Ovary (tissue), 9 donors: Measurements from ENCODE around the gene ANGEL1. TPM values are rescaled to one million over a fixed set of nuclear protein-coding genes. Genes with fewer than 3 reads are reported as not detected.
A peak's percentile ranks its signal among the peaks of the same experiment; 100 is the strongest.

ENCODE experiments used
- DNase-seq, 5 donors: peaks; one replicate each; pipeline ENCODE4 v3.0.0-alpha.2; 2019 to 2020
- H3K27ac ChIP-seq, 2 donors: fragments of 200-600 bp; one replicate each; pipeline versions ENCODE4 v1.5.1 to v1.8.0; 2019 to 2022
- H3K27me3 ChIP-seq: fragments of 200-600 bp; one replicate; pipeline ENCODE4 v1.8.0; 2022
- H3K36me3 ChIP-seq: fragments of 200-600 bp; sonication (generic); one replicate; pipeline ENCODE4 v1.5.1; 2019
- H3K4me1 ChIP-seq: one replicate; pipeline ENCODE4 v1.8.1; 2013; ENCODE audit warnings: mild to moderate bottlenecking, moderate library complexity; ENCODE audit not compliant: insufficient read depth
- H3K4me3 ChIP-seq: fragments of 200-600 bp; sonication (generic); one replicate; pipeline ENCODE4 v1.5.1; 2017
- H3K9me3 ChIP-seq, 2 donors: fragments of 200-600 bp in 1 of 2; sonication (generic) in 1 of 2; one replicate each; pipeline versions ENCODE4 v1.5.1 to v1.8.1; 2013 to 2019; ENCODE audit warnings: mild to moderate bottlenecking in 1 of 2, moderate library complexity in 1 of 2
- CTCF ChIP-seq, 3 donors: fragments of 450-650 bp in 2 of 3; fragments of 200-600 bp in 1 of 3; IDR thresholded peaks; one replicate each; pipeline versions ENCODE4 v1.5.1 to v1.8.0; 2016 to 2022; ENCODE audit warnings: antibody characterized with exemption in 3 of 3, mild to moderate bottlenecking in 1 of 3
- EP300 ChIP-seq: sonication (generic); formaldehyde crosslinking; IDR thresholded peaks from one replicate; pipeline ENCODE4 v1.6.1; 2017; ENCODE audit warnings: antibody characterized with exemption
- POLR2A ChIP-seq: fragments of 450-650 bp; IDR thresholded peaks from one replicate; pipeline ENCODE4 v1.6.1; 2017; ENCODE audit warnings: antibody characterized with exemption, mild to moderate bottlenecking, moderate library complexity
- WGBS, 3 donors: extraction: QIAGEN DNeasy Blood & Tissue Kit in 1 of 3; methylation state at CpG; one replicate each; pipeline versions ENCODE4 v1.1.5 to v1.1.7; 2013 to 2017; 5-methylcytosine and 5-hydroxymethylcytosine counted together
- intact Hi-C, 4 donors: fragments of 100-400 bp; cut with DNase I; formaldehyde crosslinking; loops; one replicate each; pipeline versions ENCODE4 v1.11.0 to v1.15.1; 2022 to 2023
- polyA plus RNA-seq, 2 donors: library from polyadenylated mRNA; stranded (reverse); fragments of 200-250 nt in 1 of 2; fragments of 350-450 nt in 1 of 2; fragmentation: Illumina TruSeq in 1 of 2; extraction: RNeasy Lipid Tissue Mini Kit (QIAGEN cat#74804) in 1 of 2; gene quantifications; one replicate each; pipeline ENCODE4 v1.2.3, GENCODE V29; 2013 to 2014
- total RNA-seq, 7 donors: library from RNA; depleted of rRNA in 2 of 7; stranded (reverse); fragments of >200 nt in 2 of 7; fragmentation: NEBNext Ultra II Directional in 3 of 7; extraction: Animal tissue kit (Norgen Biotek cat#: 25700) in 3 of 7; gene quantifications; one replicate each; pipeline versions ENCODE4 v1.1.0 to v1.2.4, GENCODE V29; 2016 to 2023
- donor health status: DM: no; HTN: no; CAD: no; lungs with moderate emphysema.
- donor health status: DM: no; HTN: no; CAD: no.
- donor health status: Bipolar disorder and iron deficiency.
- donor health status: DM: yes; HTN: yes; CAD: no.
- donor health status: DM: no; HTN: no; CAD: no.
- donor health status: DM: yes; HTN: yes; CAD: no.

ANGEL1 gene
- total and polyA plus RNA-seq, 9 donors, result 13.8 to 26.0 (median 19.4) TPM

GRCh38 chr14:76827696-76828296, 15.1 kb upstream of the ANGEL1 start:
- Histone ChIP-seq H3K36me3 (no peaks in the 10 kb centered on the region), H3K4me3 (peak overlapping the region; percentile 3), H3K9me3 (no peaks in the 10 kb centered on the region), H3K4me1 (no peaks in the 10 kb centered on the region), H3K27me3 (no peaks in the 10 kb centered on the region), H3K27ac (peak overlapping the region in 1 of 2 donors; percentile 16)
- WGBS, 3 donors, result 50 to 57% (median 51%) methylated on average over 9 of the region's 9 CpGs
- DNase-seq, result peak in 3 of 5 donors; percentile 24 to 40 (median 28)
- intact Hi-C loops, result no loop called here
- TF ChIP-seq EP300, result no peak

GRCh38 chr14:76826122-76826521, 13.4 kb upstream of the ANGEL1 start, which contains the start of gene LRRC74A:
LRRC74A (plus strand) TSS chr14:76826408; CDS start chr14:76826698, 290 bp downstream.
- Histone ChIP-seq H3K4me1 (no peaks in the 10 kb centered on the region), H3K27me3 (no peaks in the 10 kb centered on the region), H3K9me3 (no peaks in the 10 kb centered on the region), H3K4me3 (no peak within 1 kb of the TSS), H3K27ac (no peak within 1 kb of the TSS), H3K36me3 (no peaks in the 10 kb centered on the region)
- DNase-seq, result no peak
- no peak for TF ChIP-seq CTCF (IDR thresholded peaks at IDR 0.05)
- no peak for TF ChIP-seq POLR2A
- TF ChIP-seq EP300, result no peak
- intact Hi-C loops, result no loop called here
- 94 to 97% (median 96%) methylated on average over 2 of the region's 2 CpGs for WGBS, 3 donors

GRCh38 chr14:76820700-76821099, 8.0 kb upstream of the ANGEL1 start:
- no peak for DNase-seq
- intact Hi-C loops, result no loop called here
- H3K4me3 ChIP-seq, result no peak overlapping the region
- H3K4me1 ChIP-seq, result no peaks in the 10 kb centered on the region
- no peak overlapping the region for H3K27ac ChIP-seq
- H3K36me3 ChIP-seq, result no peaks in the 10 kb centered on the region
- no peaks in the 10 kb centered on the region for H3K9me3 ChIP-seq
- TF ChIP-seq POLR2A (no peak), EP300 (no peak), CTCF (IDR thresholded peaks at IDR 0.05) (no peak)
- WGBS, 3 donors, result 81 to 86% (median 86%) methylated on average over 2 of the region's 2 CpGs
- H3K27me3 ChIP-seq, result no peaks in the 10 kb centered on the region

GRCh38 chr14:76814726-76815645, 2.3 kb upstream of the ANGEL1 start:
- H3K27ac ChIP-seq, result no peak overlapping the region
- intact Hi-C loops, result no loop called here
- H3K9me3 ChIP-seq, result no peaks in the 10 kb centered on the region

More at GRCh38 chr14:76814726-76815645, 2.3 kb upstream of the ANGEL1 start:
- Histone ChIP-seq H3K4me3 (no peak overlapping the region), H3K36me3 (no peaks in the 10 kb centered on the region), H3K4me1 (peaks cover 3% of the 10 kb centered on the region), H3K27me3 (no peaks in the 10 kb centered on the region)
- WGBS, 3 donors, result 49 to 60% (median 57%) methylated on average over 7 of the region's 7 CpGs
- TF ChIP-seq CTCF (IDR thresholded peaks at IDR 0.05) (no peak), POLR2A (no peak), EP300 (no peak)
- DNase-seq, result no peak
